Activated CD8-positive, alpha-beta memory T cell treated with anti-CD3 and anti-CD28 coated beads, Interleukin-2, amount 50 U/mL, for 4 hours (primary cell): Measurements from ENCODE around the gene GDA.
"Not testable (repeated sequence)": the region's sequence is repeated elsewhere in the genome, so short reads cannot be mapped to it uniquely, and the experiment has no call there.

Experiments used
- DNase-seq: peaks from one replicate; pipeline ENCODE4 v3.0.0-alpha.2; 2020

Gene GDA

DNA sequence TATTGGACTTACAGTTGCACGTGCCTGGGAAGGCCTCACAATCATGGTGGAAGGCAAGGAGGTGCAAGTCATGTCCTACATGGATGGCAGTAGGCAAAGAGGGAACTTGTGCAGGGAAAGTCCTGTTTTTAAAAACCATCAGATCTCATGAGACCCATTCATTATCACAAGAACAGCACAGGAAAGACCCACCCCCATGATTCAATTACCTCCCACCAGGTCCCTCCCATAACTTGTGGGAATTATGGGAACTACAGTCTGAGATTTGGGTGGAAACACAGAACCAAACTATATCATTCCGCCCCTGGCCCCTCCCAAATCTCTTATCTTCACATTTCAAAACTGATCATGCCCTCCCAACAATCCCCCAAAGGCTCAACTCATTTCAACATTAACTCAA lies 140.2 kb downstream of the GDA start:
- DNase-seq, result no peak

DNA sequence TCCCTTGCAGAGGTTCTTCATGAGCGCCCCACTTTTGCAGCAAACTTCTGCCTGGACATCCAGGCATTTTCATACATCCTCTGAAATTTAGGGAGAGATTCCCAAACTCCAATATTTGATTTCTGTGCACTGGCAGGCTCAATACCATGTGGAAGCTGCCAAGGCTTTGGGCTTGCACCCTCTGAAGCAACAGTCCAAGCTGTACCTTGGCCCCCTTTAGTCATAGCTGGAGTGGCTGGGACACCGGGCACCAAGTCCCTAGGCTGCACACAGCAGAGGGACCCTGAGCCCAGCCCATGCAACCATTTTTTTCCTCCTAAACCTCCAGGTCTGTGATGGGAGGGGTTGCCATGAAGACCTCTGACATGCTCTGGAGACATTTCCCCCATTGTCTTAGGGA lies 141.1 kb downstream of the GDA start:
- no peak for DNase-seq

DNA sequence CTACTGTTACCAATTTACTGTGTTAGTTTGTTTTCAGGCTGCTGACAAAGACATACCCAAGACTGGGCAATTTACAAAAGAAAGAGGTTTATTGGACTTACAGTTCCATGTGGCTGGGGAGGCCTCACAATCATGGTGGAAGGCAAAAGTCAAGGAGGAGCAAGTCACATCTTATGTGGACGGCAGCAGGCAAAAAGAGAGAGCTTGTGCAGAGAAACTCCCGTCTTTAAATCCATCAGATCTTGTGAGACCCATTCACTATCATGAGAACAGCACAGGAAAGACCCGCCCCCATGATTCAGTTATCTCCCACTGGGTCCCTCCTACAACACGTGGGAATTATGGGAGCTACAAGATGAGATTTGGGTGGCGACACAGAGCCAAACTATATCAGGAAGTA lies 142.3 kb downstream of the GDA start:
- DNase-seq, result not testable (repeated sequence)

DNA sequence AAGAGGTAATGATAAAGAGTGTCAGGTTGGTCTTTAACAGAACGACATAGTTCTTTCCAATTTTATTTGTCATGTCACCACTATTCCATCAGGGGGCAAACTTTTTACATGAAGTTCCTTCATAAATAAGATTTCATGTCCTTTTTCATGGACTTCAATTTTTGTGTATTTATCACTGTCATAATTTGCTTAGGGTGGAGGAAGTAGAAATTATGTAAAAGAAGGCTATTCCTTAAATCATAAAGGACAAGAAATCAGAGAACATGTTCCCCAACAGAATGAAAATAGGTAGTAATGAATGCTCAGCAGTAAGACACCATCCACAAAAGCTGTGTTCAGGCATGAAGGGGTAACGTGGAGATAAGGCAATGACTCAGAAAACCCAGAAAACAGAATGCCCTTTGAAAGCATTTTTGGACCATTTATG lies 143.0 kb downstream of the GDA start:
- no peak for DNase-seq

DNA sequence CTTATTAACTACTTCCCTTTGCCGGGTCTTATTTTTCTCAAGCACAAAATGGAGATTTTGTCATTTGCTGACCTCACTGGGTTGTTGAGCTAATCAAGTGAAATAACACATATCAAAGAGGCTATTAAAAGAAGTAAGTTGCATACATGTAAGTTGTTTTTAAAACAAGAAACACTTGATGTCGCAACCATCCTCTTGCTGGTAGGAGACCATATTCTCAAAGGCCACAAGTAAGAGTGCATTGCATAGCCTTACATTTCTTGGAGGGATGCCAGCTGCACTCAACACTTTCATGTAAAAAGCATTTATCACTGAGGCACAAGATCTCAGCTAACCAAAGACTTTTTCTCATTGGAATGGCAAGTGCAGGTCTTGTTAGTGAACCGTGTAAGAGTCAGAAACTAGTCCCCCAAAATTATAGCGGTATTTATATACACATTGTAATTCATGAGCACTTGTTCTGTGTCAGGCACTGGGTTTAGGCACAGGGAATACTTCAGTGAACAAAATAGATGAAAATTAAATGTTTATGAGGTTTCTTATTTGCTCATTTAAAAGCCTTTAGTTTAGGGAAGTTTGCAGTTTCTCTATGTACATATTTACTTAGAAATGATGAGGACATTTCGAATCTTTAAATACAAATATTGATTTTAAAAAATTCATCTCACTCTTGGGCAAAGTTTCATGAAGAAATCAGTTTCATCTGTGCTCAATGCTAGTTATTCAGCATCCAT lies 143.8 kb downstream of the GDA start:
- no peak for DNase-seq

DNA sequence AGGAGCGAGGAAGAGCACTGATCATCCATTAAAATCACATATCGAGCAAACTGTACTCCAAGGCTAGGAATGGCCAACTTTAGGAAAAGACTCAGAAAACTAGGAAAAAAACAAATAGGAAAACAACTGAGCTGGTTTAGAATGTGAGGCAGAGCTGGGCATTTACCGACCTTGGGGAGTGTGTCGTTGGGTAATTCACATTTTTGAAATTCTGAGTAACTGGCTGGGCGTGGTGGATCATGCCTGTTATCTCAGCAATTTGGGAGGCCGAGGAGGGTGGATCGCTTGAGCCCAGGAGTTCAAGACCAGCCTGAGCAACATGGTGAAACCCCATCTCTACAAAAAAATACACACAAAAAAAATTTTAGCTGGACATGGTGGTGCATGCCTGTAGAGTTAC lies 145.7 kb downstream of the GDA start:
- DNase-seq, result no peak

DNA sequence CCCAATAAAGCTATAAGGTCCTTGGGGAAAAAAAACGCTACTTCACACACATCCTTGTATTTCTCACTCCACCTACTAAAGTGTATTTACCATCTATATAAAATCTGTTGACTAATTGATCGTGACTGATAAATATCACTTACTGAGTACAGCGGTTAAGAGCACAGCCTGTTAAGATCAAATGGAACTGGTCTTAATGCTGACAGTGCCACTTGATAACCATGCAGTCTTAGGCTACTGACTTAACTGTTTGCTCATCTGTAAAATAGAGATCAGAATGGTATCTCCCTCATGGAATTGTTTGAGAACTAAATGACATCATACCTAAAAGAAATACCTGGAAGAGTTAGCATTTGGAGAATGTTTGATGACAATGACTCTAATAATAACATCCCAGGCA lies 148.3 kb downstream of the GDA start:
- no peak for DNase-seq

DNA sequence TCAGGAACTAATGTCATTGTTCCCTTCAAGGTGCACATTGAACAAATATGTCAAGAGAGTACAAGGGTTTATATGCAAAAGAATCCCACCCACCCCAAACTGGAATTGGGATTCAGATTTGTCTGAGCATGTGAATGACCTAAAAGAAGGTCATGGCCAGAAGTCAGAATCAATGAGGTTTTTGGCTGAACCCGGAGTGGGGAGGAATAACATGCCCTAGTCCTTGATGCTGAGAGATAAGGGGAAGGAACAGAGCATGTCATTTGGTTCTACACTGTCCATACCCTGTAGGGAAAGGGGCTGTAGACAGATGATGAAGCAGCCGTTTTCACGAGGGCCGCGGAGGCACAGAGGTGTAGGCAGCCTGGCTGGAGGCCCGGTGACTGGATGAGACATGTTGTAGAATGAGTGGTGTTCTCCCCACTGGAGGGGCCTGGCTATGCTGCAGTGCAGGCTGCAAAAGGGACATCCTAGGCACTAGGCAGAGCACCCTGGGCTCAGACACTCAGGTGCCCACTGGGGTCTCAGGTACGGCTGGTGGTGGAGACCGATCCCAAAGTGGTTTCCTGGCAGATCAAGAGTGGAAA lies 149.9 kb downstream of the GDA start:
- DNase-seq, result no peak

DNA sequence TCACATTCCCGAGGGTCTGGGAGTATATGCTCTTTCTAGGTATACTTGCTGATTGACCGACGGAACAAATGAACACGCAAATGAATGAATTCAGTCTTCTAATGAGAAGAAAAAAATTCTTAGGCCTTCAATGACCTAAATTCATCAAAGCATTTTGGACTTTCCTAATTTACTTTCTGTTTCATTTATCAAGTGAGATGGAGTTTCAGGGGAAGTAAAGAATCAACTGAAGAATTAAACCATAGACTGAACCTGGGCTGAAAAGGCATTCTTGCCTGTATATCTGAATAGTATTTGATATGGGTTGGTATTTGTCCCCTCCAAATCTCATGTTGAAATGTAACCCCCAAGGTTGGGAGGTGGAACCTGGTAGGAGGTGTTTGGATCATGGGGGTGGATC lies 151.6 kb downstream of the GDA start:
- no peak for DNase-seq
